ACC112 (cell line): ENCODE results near the gene FTO.

Experiments
- H2AFZ ChIP-seq: fragments of 200-600 bp; sonication (generic); one replicate; pipeline ENCODE4 v1.6.0; 2017; ENCODE audit warnings: antibody characterized with exemption, low read length; ENCODE audit not compliant: unreplicated experiment
- H3K27ac ChIP-seq: fragments of 200-600 bp; sonication (generic); 2 replicates; pipeline ENCODE4 v1.5.1; 2014; ENCODE audit warnings: low read depth, mild to moderate bottlenecking, antibody characterized with exemption, low read length, moderate library complexity
- H3K27me3 ChIP-seq: fragments of 200-600 bp; sonication (generic); 2 replicates; pipeline ENCODE4 v1.6.1; 2014; ENCODE audit warnings: mild to moderate bottlenecking, antibody characterized with exemption, low read length, moderate library complexity, mixed read lengths; ENCODE audit not compliant: insufficient read depth
- H3K36me3 ChIP-seq: fragments of 200-600 bp; sonication (generic); 2 replicates; pipeline ENCODE4 v1.6.1; 2016; ENCODE audit warnings: mild to moderate bottlenecking, antibody characterized with exemption, low read length, moderate library complexity, mixed read lengths; ENCODE audit not compliant: insufficient read depth
- H3K4me1 ChIP-seq: fragments of 200-600 bp; sonication (generic); one replicate; pipeline ENCODE4 v1.6.1; 2016; ENCODE audit warnings: low read length, mixed read lengths; ENCODE audit not compliant: insufficient read depth, unreplicated experiment, control insufficient read depth
- H3K4me3 ChIP-seq: fragments of 200-600 bp; sonication (generic); 2 replicates; pipeline ENCODE4 v1.5.1; 2014; ENCODE audit warnings: mild to moderate bottlenecking, low read depth, low read length
- H3K79me2 ChIP-seq: fragments of 200-600 bp; sonication (generic); one replicate; pipeline ENCODE4 v1.6.0; 2016; ENCODE audit warnings: low read length; ENCODE audit not compliant: control insufficient read depth, unreplicated experiment, insufficient read depth

Gene FTO

GRCh38 chr16:53960954-53961616, 257.1 kb downstream of the FTO start:
- no peaks in the 10 kb centered on the region for H3K36me3 ChIP-seq
- H3K79me2 ChIP-seq: no peaks in the 10 kb centered on the region
- no peak overlapping the region for H3K27ac ChIP-seq
- no peak overlapping the region for H2AFZ ChIP-seq
- H3K4me1 ChIP-seq: no peaks in the 10 kb centered on the region
- H3K27me3 ChIP-seq: no peaks in the 10 kb centered on the region
- H3K4me3 ChIP-seq: no peak overlapping the region

DNA sequence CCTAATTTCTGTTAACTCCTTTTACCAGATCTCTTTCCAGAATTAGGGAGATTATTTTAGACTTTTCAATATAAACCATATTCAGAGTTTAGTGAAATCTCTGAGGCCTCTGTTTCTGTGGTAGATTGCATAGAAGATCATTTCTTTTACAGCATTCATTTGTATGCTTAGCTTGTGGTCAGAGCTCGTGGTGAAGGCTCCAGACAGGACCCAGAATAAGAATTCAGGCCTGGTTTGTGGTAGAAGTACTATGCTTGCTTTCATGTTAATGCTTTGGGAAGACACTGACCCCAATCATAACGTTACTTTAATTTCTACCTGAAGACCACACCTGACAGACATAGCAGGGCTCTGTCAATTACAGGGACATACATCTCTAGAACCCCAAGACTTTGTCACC, 258.1 kb downstream of the FTO start:
- Histone ChIP-seq H3K4me1 (no peaks in the 10 kb centered on the region), H3K27me3 (no peaks in the 10 kb centered on the region), H2AFZ (no peak overlapping the region), H3K36me3 (no peaks in the 10 kb centered on the region), H3K79me2 (no peaks in the 10 kb centered on the region), H3K4me3 (no peak overlapping the region), H3K27ac (no peak overlapping the region)

GRCh38 chr16:53964145-53964790, 260.3 kb downstream of the FTO start:
- peaks cover 13% of the 10 kb centered on the region for H3K4me1 ChIP-seq
- no peak overlapping the region for H3K27ac ChIP-seq
- no peaks in the 10 kb centered on the region for H3K27me3 ChIP-seq
- H3K4me3 ChIP-seq: no peak overlapping the region
- no peaks in the 10 kb centered on the region for H3K36me3 ChIP-seq
- no peaks in the 10 kb centered on the region for H3K79me2 ChIP-seq
- no peak overlapping the region for H2AFZ ChIP-seq

- H3K4me3 ChIP-seq: no peak overlapping the region
- H3K27me3 ChIP-seq: no peaks in the 10 kb centered on the region
- no peaks in the 10 kb centered on the region for H3K36me3 ChIP-seq
- H3K4me1 ChIP-seq: peaks cover 14% of the 10 kb centered on the region
- no peak overlapping the region for H3K27ac ChIP-seq
- H2AFZ ChIP-seq: no peak overlapping the region
- no peaks in the 10 kb centered on the region for H3K79me2 ChIP-seq
Measured at GRCh38 chr16:53966821-53967571, 263.0 kb downstream of the FTO start.

GRCh38 chr16:53967572-53967971, 263.6 kb downstream of the FTO start:
- H3K27ac ChIP-seq: no peak overlapping the region
- H3K4me3 ChIP-seq: no peak overlapping the region
- no peaks in the 10 kb centered on the region for H3K79me2 ChIP-seq
- H3K4me1 ChIP-seq: peaks cover 14% of the 10 kb centered on the region
- H3K27me3 ChIP-seq: no peaks in the 10 kb centered on the region
- no peaks in the 10 kb centered on the region for H3K36me3 ChIP-seq
- H2AFZ ChIP-seq: no peak overlapping the region

GRCh38 chr16:53968454-53968853, 264.5 kb downstream of the FTO start:
- Histone ChIP-seq H3K4me1 (peaks cover 14% of the 10 kb centered on the region), H3K27me3 (no peaks in the 10 kb centered on the region), H3K27ac (peak overlapping the region; percentile 27; the same call in 1 of the 2 replicates), H3K79me2 (no peaks in the 10 kb centered on the region), H2AFZ (no peak overlapping the region), H3K36me3 (no peaks in the 10 kb centered on the region), H3K4me3 (no peak overlapping the region)

DNA sequence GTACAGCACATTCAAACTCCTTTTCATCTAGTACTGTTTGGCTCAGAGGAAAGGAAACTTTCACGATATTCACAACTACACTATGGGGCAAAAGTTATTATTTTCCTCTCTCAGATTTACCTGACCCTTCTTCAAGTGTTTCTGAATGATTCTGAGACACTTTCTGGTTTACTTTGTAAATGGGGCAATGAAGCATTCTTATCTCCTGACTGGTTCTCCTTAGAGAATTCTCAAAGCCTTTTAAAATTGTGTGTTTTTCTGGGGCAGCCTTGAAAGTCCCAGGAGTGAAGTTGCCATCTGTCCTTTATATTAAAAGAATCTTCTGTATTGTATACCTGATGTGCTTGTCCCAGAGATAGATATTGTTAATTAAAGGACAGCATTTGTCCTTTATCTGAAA, 264.9 kb downstream of the FTO start:
- Histone ChIP-seq H3K36me3 (no peaks in the 10 kb centered on the region), H3K4me1 (peaks cover 14% of the 10 kb centered on the region)

GRCh38 chr16:53971616-53972015, 267.7 kb downstream of the FTO start:
- Histone ChIP-seq H3K27ac (no peak overlapping the region), H3K27me3 (no peaks in the 10 kb centered on the region), H3K4me1 (peaks cover 18% of the 10 kb centered on the region), H3K4me3 (no peak overlapping the region), H3K36me3 (no peaks in the 10 kb centered on the region), H2AFZ (no peak overlapping the region), H3K79me2 (no peaks in the 10 kb centered on the region)

More for the DNA sequence above, 264.9 kb downstream of the FTO start:
- Histone ChIP-seq H3K27ac (peak overlapping the region; percentile 27; the same call in 1 of the 2 replicates), H2AFZ (no peak overlapping the region), H3K4me3 (no peak overlapping the region), H3K27me3 (no peaks in the 10 kb centered on the region), H3K79me2 (no peaks in the 10 kb centered on the region)

GRCh38 chr16:53973021-53973420, 269.1 kb downstream of the FTO start:
- no peak overlapping the region for H3K27ac ChIP-seq
- H3K36me3 ChIP-seq: no peaks in the 10 kb centered on the region
- H3K4me3 ChIP-seq: no peak overlapping the region
- no peaks in the 10 kb centered on the region for H3K27me3 ChIP-seq
- H2AFZ ChIP-seq: no peak overlapping the region
- peaks cover 17% of the 10 kb centered on the region for H3K4me1 ChIP-seq
- no peaks in the 10 kb centered on the region for H3K79me2 ChIP-seq

DNA sequence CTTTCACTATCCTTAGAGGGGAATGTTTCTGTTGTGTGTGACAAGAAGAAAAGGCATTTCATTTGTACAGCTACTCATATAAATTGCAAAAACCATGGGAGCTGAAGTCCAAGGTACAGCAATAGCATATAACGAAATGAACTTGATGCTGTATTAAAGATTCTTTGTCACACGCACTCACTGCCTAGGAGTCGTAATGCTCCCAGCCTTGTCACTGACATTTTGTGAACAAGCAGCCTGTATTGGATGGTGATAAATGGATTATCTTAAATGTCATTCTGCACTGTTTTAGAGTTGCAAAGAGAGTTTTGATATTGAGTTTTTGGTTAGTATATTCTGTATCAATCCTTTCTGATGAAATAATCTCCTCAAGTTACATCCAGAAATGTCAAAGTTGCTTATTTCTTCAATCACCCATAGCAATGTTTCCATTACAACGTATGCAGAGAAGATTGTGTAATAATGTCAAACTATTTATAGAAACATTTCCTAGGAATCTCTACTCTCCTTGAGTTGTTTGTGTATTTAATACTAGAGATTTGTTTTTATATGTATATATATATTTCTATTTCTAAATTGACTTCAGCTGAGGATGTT, 270.6 kb downstream of the FTO start:
- H3K4me3 ChIP-seq: no peak overlapping the region
- H3K27ac ChIP-seq: 0 out of 2 replicates have a peak overlapping the region, but pooled peaks have one; percentile 31
- no peaks in the 10 kb centered on the region for H3K36me3 ChIP-seq
- H2AFZ ChIP-seq: no peak overlapping the region
- H3K27me3 ChIP-seq: no peaks in the 10 kb centered on the region
- peaks cover 4% of the 10 kb centered on the region for H3K4me1 ChIP-seq
- H3K79me2 ChIP-seq: no peaks in the 10 kb centered on the region
